Measurements from ENCODE around the gene SH2D1B.

SH2D1B gene

GRCh38 chr1:162389971-162390370, 22.0 kb downstream of the SH2D1B start:
- FAIRE-seq (no peak), DNase-seq (ENCODE audit: insufficient read length, low spot score) (no peak)
- TF ChIP-seq POU2F2 (IDR thresholded peaks at IDR 0.05; ENCODE audit: low read depth, low read length) (no peak), SPI1 (IDR thresholded peaks at IDR 0.05; ENCODE audit: low read depth, low read length) (no peak), POLR2AphosphoS5 (IDR thresholded peaks at IDR 0.05; ENCODE audit: low read depth, low read length) (no peak), POLR2A (IDR thresholded peaks at IDR 0.05; ENCODE audit: low read depth, low read length) (no peak), PAX5 (IDR thresholded peaks at IDR 0.05; ENCODE audit: insufficient read depth, low read length, severe bottlenecking) (no peak), TAF1 (IDR thresholded peaks at IDR 0.05; ENCODE audit: low read depth, low read length) (no peak)

- no peak for TF ChIP-seq PAX5 (IDR thresholded peaks at IDR 0.05; ENCODE audit: insufficient read depth, low read length, severe bottlenecking)
- no peak for TF ChIP-seq SPI1 (IDR thresholded peaks at IDR 0.05; ENCODE audit: low read depth, low read length)
- no peak for TF ChIP-seq POLR2A (IDR thresholded peaks at IDR 0.05; ENCODE audit: low read depth, low read length)
- TF ChIP-seq POLR2AphosphoS5 (IDR thresholded peaks at IDR 0.05; ENCODE audit: low read depth, low read length) = no peak
- no peak for TF ChIP-seq POU2F2 (IDR thresholded peaks at IDR 0.05; ENCODE audit: low read depth, low read length)
- TF ChIP-seq TAF1 (IDR thresholded peaks at IDR 0.05; ENCODE audit: low read depth, low read length) = no peak
- DNase-seq (ENCODE audit: insufficient read length, low spot score) (no peak), FAIRE-seq (no peak)
Measured at GRCh38 chr1:162389021-162389818, 22.7 kb downstream of the SH2D1B start.

- no peak for DNase-seq (ENCODE audit: insufficient read length, low spot score)
- no peak for FAIRE-seq
- TF ChIP-seq POU2F2 (IDR thresholded peaks at IDR 0.05; ENCODE audit: low read depth, low read length) (no peak), TAF1 (IDR thresholded peaks at IDR 0.05; ENCODE audit: low read depth, low read length) (no peak), POLR2AphosphoS5 (IDR thresholded peaks at IDR 0.05; ENCODE audit: low read depth, low read length) (no peak), SPI1 (IDR thresholded peaks at IDR 0.05; ENCODE audit: low read depth, low read length) (no peak)
Measured at GRCh38 chr1:162388615-162389014, 23.3 kb downstream of the SH2D1B start.

- FAIRE-seq (no peak), DNase-seq (ENCODE audit: insufficient read length, low spot score) (no peak)
- TF ChIP-seq POLR2A (IDR thresholded peaks at IDR 0.05; ENCODE audit: low read depth, low read length) (no peak), POU2F2 (IDR thresholded peaks at IDR 0.05; ENCODE audit: low read depth, low read length) (no peak), TAF1 (IDR thresholded peaks at IDR 0.05; ENCODE audit: low read depth, low read length) (no peak), SPI1 (IDR thresholded peaks at IDR 0.05; ENCODE audit: low read depth, low read length) (no peak), PAX5 (IDR thresholded peaks at IDR 0.05; ENCODE audit: insufficient read depth, low read length, severe bottlenecking) (no peak), POLR2AphosphoS5 (IDR thresholded peaks at IDR 0.05; ENCODE audit: low read depth, low read length) (no peak)
Measured at GRCh38 chr1:162388083-162388594, 23.8 kb downstream of the SH2D1B start.

GRCh38 chr1:162387226-162388082, 24.5 kb downstream of the SH2D1B start:
- FAIRE-seq (no peak), DNase-seq (ENCODE audit: insufficient read length, low spot score) (no peak)
- no peak for TF ChIP-seq PAX5 (IDR thresholded peaks at IDR 0.05; ENCODE audit: insufficient read depth, low read length, severe bottlenecking)
- TF ChIP-seq POU2F2 (IDR thresholded peaks at IDR 0.05; ENCODE audit: low read depth, low read length) = no peak
- TF ChIP-seq POLR2AphosphoS5 (IDR thresholded peaks at IDR 0.05; ENCODE audit: low read depth, low read length) = no peak
- no peak for TF ChIP-seq TAF1 (IDR thresholded peaks at IDR 0.05; ENCODE audit: low read depth, low read length)

GRCh38 chr1:162386292-162387225, 25.4 kb downstream of the SH2D1B start:
- TF ChIP-seq PAX5 (IDR thresholded peaks at IDR 0.05; ENCODE audit: insufficient read depth, low read length, severe bottlenecking) (no peak), POLR2A (IDR thresholded peaks at IDR 0.05; ENCODE audit: low read depth, low read length) (no peak), POLR2AphosphoS5 (IDR thresholded peaks at IDR 0.05; ENCODE audit: low read depth, low read length) (no peak), POU2F2 (IDR thresholded peaks at IDR 0.05; ENCODE audit: low read depth, low read length) (no peak), SPI1 (IDR thresholded peaks at IDR 0.05; ENCODE audit: low read depth, low read length) (no peak), TAF1 (IDR thresholded peaks at IDR 0.05; ENCODE audit: low read depth, low read length) (no peak)
- DNase-seq (ENCODE audit: insufficient read length, low spot score) = no peak
- FAIRE-seq = no peak

GRCh38 chr1:162385702-162386101, 26.2 kb downstream of the SH2D1B start:
- FAIRE-seq (no peak), DNase-seq (ENCODE audit: insufficient read length, low spot score) (no peak)
- no peak for TF ChIP-seq PAX5 (IDR thresholded peaks at IDR 0.05; ENCODE audit: insufficient read depth, low read length, severe bottlenecking)

- DNase-seq (ENCODE audit: insufficient read length, low spot score) (no peak), FAIRE-seq (no peak)
- TF ChIP-seq POLR2AphosphoS5 (IDR thresholded peaks at IDR 0.05; ENCODE audit: low read depth, low read length) (no peak), POLR2A (IDR thresholded peaks at IDR 0.05; ENCODE audit: low read depth, low read length) (no peak), SPI1 (IDR thresholded peaks at IDR 0.05; ENCODE audit: low read depth, low read length) (no peak)
Measured at GRCh38 chr1:162385280-162385623, 26.7 kb downstream of the SH2D1B start.

- DNase-seq (ENCODE audit: insufficient read length, low spot score) = no peak
- TF ChIP-seq PAX5 (IDR thresholded peaks at IDR 0.05; ENCODE audit: insufficient read depth, low read length, severe bottlenecking) = no peak
- TF ChIP-seq POLR2A (IDR thresholded peaks at IDR 0.05; ENCODE audit: low read depth, low read length) = no peak
- TF ChIP-seq POU2F2 (IDR thresholded peaks at IDR 0.05; ENCODE audit: low read depth, low read length) = no peak
- TF ChIP-seq TAF1 (IDR thresholded peaks at IDR 0.05; ENCODE audit: low read depth, low read length) = no peak
- TF ChIP-seq POLR2AphosphoS5 (IDR thresholded peaks at IDR 0.05; ENCODE audit: low read depth, low read length) = no peak
- no peak for TF ChIP-seq SPI1 (IDR thresholded peaks at IDR 0.05; ENCODE audit: low read depth, low read length)
- FAIRE-seq = no peak
Measured at GRCh38 chr1:162384601-162385279, 27.2 kb downstream of the SH2D1B start.

All from GM12891 (cell line).